HuH-7.5 (cell line): ENCODE data around the gene NR3C1.

Experiments
- DNase-seq: peaks from one replicate; pipeline ENCODE4 v3.0.0; 2011; ENCODE audit warnings: low spot score

Gene NR3C1

GRCh38 chr5:143231973-143232812 lies 171.3 kb downstream of the NR3C1 start:
- no peak for DNase-seq

- DNase-seq = no peak
Measured at GRCh38 chr5:143231416-143231815, 172.1 kb downstream of the NR3C1 start.

DNA sequence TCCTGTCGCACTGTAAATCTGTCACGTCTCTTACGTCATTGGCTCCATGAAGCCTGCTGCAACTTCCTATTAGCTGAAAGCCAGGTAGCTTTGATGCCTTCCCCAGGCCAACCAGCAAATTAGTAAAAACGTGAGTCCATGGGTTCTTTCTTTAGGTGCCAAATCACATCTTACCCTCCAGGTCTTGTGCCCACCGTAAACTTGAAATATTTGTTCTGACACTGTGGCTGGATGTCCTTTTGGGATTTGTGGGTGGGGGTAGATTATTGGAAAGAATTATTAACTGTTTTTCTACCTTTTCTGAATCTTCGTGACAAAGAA lies 172.8 kb downstream of the NR3C1 start:
- DNase-seq = no peak

DNA sequence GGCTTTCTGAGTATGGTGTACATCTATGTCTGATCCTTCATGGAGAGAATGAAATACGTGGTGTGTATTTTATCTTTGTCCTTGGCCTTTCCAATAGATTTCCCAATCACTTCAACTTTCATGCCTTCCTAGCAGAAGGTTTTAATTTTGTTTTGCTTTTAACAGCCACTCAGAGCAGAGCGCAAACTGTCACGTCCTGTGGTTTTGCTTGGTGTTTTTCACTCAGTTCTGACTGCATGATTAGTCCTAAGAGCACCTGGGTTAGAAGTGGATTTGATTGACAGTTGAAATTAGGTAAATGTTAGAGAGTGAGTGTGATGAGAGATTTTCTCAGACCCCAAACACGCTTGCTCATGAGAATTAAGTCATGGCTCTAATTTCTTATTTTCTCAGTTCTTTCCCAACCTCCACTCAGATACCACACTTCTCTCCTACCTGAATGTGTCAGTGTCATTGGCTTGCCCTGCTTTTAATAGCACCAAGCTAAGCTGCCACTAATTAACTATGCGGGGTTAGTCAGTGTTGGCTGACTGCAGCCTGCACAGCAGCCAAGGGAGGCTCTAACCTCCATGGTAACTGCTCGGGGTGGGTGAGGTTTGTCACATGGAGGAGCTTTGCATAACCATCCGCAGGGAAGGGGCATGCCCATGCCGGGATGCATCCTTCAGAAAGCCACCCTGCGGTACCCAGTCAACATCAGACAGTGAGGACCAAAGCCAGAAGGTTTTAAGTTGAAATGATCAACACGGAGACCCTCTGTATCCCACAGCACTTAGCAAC lies 173.4 kb downstream of the NR3C1 start:
- no peak for DNase-seq

DNA sequence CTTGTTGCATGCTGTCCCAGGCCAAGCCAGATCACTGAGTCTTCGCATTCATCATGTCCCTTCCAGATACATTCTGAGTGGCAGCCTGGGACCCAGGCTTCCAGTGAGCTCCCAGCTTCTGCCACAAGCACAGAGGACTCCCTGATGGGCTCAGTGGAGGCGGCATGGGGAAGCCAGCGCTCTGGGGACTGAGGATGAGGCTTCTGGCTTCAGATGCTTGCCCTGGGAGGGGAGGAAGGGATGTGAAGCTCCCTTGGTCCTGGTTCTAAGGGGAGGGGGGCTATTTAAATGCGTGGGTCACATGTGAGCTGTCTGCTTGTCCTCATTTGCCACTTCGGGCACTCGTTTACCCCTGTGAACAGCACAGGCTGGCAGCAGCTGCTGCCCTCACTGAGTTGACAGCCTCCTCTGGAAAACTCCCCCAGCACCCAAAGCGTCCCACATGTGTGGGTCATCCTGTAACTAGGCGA lies 174.0 kb downstream of the NR3C1 start:
- DNase-seq = no peak

GRCh38 chr5:143228597-143229293 lies 174.7 kb downstream of the NR3C1 start:
- no peak for DNase-seq
